CMK (cell line): Measurements from ENCODE around the gene TRAF2.
"Not testable (repeated sequence)": the region's sequence is repeated elsewhere in the genome, so short reads cannot be mapped to it uniquely, and the experiment has no call there.

Experiments used
- DNase-seq: peaks from one replicate; pipeline ENCODE4 v3.0.0-alpha.2; 2010; ENCODE audit warnings: low read depth

The TRAF2 gene

GRCh38 chr9:136857581-136858412 lies 28.5 kb upstream of the TRAF2 start:
- DNase-seq, result no peak

DNA sequence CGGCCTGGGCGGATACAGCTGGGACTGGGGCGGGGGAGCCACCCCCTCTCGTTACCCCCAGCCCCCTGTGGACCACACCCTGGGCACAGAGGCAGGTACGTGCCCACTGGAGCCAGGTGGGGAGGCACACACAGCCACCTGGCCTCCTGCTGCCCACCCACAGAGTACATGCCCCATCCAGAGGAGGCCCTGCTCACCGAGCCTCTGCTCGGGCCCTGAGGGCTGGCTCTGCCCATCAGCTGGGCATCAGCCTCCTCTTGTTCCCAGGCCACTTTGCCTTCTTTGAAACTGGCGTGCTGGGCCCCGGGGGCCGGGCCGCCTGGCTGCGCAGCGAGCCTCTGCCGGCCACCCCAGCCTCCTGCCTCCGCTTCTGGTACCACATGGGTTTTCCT lies 27.9 kb upstream of the TRAF2 start:
- no peak for DNase-seq

DNA sequence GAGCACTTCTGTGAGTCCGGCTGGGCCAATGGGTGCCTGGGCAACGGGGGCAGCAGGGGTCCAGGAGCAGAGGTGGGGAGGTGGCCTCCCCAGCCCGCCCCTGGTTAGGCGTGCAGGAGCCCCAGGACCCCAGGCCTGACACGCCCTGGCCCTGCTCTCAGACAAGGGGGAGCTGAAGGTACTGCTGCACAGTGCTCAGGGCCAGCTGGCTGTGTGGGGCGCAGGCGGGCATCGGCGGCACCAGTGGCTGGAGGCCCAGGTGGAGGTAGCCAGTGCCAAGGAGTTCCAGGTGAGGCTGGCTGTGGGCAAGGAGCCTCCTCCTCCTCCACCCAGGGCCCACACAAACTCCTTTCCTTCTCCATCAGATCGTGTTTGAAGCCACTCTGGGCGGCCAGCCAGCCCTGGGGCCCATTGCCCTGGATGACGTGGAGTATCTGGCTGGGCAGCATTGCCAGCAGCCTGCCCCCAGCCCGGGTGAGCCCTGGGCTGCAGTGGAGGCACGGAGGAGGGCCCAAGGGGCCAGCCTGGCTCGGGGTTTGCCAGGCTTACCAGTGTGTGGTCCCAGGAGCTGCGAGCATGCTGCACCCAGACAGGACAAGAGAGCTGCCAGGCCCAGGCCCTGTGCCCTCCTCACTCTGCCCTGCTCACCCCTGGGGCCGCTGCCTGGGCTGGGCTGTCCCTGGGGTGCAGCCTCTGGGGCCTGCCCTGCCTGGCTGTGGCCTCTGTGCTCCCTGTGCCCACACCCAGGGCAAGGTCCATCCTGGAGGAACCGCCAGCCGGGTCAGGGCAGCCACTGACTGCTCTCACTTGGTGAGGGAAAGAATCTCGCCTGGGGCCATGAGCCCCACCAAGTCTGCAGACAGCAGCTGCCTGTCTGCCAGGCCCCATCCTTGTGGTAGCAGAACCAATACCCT lies 27.2 kb upstream of the TRAF2 start:
- DNase-seq, result no peak

DNA sequence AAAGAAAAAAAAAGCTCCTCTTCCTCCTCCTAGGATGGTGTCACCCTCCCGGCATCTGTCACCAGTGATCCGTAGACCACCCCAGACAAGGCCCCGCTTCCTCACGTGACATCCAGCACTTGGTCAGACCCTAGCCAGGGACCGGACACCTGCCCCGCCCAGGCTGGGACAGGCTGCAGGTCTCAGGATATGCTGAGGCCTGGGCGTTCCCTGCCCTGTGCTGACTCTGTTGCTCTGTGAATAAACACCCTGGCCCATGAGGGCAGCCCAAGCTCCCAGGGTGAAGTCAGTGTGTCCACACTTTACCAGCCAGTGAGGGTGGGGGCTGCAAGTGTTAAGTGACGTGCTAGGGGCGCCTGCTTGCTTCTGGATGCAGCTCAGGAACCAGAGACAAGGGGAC lies 25.8 kb upstream of the TRAF2 start:
- no peak for DNase-seq

DNA sequence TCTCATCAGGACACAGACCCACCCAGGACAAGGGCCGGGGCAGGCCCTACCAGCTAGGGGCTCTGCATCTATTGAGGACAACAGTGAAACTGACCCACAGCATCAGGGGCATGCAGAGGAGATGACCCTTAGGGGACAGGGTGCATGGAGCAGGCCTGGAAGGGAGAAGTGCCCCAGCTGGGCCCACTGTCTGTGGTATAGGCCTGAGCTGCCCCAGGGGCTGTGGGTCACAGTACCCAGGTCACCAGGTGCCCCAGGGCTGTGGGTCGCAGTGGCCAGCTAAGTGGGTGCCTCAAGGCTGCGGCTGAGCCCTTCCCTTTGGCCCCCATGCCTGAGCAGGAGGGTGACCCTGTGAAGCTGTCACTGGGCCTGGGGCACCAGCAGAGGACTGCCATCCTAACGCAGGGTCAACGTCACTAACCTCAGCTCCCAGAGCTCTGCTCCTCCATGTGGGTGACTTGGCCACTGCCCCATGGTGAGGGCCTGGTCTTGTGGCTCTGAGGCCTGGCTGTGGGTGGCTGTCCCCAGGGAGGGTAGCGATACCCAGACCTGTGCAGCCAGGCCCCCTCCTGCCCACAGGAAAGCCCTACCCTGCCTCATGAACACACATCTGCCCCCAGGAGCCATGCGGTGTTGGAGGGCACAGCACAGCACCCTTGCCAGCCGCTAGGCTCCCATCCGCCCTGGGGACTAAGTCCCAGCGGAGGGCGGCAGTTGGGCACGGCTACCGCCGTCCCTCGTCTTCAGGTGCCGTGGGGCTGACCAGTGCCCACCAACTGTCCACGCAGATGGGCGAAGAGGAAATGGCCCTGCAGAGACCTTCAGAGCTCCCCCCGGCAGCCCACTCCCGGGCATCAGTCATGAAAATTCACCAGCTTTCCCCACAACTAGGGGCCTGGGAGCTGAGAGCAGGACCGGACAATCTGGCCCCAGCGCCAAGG lies 25.1 kb upstream of the TRAF2 start:
- no peak for DNase-seq

DNA sequence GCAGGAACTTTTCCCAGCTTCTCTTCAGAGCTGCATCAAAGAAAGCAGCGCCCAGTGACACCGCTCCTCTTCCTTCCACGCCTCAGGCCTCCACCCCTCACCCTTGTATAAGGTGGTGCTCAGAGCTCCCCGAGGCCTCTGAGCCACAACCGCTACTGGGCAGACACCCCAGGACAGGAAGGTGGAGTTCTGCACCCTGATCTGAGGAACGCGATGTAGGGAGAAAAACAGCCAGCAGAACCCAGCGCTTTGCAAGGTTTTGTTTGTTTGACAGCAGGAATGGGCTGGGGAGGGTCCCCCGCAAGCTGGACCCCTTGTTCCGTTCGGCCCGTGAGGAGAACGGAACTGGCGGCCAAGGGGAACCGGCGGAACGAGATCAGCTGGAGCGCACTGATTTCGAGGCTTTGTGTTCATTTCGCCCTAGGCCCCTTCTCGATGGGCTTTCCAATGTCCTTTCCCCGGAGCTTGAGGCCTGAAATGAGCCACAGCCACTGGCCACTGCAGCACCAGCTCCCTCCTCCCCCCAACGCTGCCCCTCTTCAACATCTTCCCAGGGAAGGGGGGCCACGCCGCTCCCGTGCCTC lies 24.4 kb upstream of the TRAF2 start:
- no peak for DNase-seq

- no peak for DNase-seq
These were observed 23.3 kb upstream of the TRAF2 start for GRCh38 chr9:136862849-136863622.

DNA sequence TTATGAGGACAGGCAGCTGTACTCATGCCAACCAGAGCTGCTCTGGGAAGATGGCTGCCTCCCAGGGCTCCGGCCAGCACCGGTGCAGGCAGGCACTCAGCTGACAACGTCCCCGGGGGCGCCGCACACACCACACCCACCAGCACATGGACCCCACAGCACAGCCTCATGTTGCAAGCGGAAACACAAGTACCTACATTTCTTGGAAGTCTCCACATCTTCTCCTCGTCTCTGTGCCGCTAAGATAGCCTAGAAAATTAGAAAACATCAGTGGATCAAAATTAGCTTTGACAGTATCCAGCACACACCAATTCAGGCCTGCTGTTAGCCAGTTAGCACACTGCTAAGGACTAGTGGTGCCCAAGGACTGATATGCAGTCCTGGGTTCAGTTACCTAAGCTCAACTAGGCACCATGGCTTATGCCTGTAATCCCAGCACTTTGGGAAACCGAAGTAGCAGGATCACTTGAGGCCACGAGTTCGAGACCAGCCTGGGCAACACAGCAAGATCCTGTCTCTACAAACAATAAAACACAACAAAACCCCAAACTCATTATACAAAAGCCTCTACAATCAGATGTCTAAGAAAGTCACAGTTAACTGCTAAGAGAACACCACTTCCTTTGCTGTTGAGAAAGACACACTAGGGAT lies 22.6 kb upstream of the TRAF2 start:
- DNase-seq, result no peak

GRCh38 chr9:136865041-136865767 lies 21.1 kb upstream of the TRAF2 start:
- no peak for DNase-seq

GRCh38 chr9:136865768-136866103 lies 20.6 kb upstream of the TRAF2 start:
- DNase-seq, result peak; percentile 56

DNA sequence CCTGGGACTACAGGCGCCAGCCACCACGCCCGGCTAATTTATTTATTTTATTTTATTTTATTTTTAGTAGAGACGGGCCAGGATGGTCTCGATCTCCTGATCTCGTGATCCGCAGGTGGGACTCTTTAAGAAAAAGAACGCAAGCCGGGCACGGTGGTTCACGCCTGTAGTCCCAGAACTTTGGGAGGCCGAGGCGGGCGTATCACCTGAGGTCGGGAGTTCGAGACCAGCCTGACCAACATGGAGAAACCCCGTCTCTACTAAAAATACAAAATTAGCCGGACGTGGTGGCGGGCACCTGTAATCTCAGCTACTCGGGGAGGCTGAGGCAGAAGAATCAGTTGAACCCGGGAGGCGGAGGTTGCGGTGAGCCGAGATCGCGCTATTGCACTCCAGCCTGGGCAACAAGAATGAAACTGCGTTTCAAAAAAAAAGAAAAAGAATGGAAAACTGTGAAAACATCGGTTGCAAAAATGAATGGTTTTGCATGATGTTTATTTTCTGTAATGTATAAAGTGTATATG lies 19.4 kb upstream of the TRAF2 start:
- DNase-seq, result not testable (repeated sequence)

DNA sequence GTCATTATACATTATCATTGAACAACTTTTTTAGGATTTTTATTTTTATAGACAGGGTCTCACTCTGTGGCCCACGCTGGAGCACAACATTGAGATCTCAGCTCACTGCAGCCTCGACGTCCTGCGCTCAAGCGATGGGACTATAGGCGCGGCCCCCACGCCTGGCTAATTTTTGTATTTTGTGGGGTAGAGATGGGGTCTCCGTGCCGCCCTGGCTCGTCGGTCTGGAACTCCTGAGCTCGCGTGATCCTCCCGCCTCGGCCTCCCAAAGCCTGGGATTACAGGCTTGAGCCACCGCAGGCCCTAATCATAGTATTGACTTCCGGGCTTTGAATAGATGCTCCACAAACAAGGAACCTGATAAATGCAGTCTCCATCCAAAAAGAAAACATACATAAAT lies 18.8 kb upstream of the TRAF2 start:
- no peak for DNase-seq

- DNase-seq, result no peak
These were observed 18.4 kb upstream of the TRAF2 start for GRCh38 chr9:136867917-136868316.

- DNase-seq, result no peak
These were observed 17.7 kb upstream of the TRAF2 start for GRCh38 chr9:136868644-136869043.

DNA sequence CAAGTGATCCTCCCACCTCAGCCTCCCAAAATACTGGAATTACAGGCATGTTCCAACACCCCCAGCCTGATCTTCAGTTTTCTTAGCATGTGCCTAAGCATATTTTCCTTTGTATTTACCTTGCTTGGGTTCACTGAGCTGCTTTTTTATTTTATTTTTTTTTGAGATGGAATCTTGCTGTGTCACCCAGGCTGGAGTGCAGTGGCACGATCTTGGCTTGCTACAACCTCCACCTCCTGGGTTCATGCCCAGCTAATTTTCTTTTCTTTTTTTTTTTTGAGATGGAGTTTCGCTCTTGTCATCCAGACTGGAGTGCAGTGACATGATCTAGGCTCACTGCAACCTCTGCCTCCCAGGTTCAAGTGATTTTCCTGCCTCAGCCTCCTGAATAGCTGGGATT lies 16.7 kb upstream of the TRAF2 start:
- DNase-seq, result not testable (repeated sequence)

- no peak for DNase-seq
These were observed 11.2 kb upstream of the TRAF2 start for GRCh38 chr9:136875155-136875554.

GRCh38 chr9:136876476-136876875 lies 9.8 kb upstream of the TRAF2 start:
- no peak for DNase-seq

DNA sequence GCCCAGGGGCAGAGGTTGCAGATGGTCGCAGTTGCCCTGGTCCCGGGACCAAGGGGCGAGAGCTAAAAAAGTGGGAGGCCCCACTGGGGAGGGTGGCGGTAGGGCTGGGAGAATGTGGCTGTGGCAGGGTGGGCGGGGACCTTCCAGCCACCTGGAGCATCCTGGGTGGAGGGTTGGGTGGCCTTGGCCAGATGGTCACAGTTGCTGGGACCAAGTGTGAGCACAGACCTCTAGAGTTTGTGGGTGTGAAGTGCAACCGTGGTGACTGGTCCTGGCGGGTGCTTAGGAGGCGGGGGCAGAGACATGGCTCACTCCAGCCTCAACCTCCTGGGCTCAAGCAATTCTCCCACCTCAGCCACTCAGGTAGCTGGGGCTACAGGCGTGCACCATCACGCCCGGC lies 5.7 kb upstream of the TRAF2 start:
- no peak for DNase-seq

- no peak for DNase-seq
These were observed 4.6 kb upstream of the TRAF2 start for GRCh38 chr9:136881691-136882108.
